ENCODE results near the gene MESD. TPM values are rescaled to one million over a fixed set of nuclear protein-coding genes. Genes with fewer than 3 reads are reported as not detected.

The MESD gene
- polyA plus RNA-seq, 1 experiment = 11.0 TPM

DNA sequence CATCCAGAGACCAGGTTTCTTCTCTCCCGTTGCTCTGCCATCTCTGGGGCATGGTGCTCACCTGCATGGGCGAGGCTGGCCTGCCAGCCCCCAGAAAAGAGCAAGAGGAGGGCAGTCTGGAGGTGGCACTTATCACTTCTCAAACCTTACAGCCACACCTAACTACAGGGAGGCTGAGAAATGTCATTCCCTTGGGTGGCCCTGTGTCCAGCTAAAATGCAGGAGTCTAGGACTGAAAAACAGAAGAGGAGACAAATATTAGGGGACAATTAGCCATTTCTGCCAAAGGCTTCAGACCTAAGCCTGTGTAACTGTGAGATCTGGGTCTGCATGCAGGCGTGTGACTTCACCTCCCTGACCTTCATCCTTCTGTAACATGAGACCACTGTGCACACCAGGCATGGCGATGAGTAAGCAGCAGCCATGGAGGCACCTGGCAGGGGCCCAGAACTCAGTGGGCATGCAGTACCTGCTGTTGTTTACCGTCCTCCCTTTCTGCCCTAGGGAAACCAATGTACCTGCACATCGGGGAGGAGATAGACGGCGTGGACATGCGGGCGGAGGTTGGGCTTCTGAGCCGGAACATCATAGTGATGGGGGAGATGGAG is 83.4 kb downstream of the MESD start:
- TF ChIP-seq, protein P1, sequence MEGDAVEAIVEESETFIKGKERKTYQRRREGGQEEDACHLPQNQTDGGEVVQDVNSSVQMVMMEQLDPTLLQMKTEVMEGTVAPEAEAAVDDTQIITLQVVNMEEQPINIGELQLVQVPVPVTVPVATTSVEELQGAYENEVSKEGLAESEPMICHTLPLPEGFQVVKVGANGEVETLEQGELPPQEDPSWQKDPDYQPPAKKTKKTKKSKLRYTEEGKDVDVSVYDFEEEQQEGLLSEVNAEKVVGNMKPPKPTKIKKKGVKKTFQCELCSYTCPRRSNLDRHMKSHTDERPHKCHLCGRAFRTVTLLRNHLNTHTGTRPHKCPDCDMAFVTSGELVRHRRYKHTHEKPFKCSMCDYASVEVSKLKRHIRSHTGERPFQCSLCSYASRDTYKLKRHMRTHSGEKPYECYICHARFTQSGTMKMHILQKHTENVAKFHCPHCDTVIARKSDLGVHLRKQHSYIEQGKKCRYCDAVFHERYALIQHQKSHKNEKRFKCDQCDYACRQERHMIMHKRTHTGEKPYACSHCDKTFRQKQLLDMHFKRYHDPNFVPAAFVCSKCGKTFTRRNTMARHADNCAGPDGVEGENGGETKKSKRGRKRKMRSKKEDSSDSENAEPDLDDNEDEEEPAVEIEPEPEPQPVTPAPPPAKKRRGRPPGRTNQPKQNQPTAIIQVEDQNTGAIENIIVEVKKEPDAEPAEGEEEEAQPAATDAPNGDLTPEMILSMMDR (IDR thresholded peaks at IDR 0.05; ENCODE audit: insufficient read depth, low read depth, low read length) = no peak
- POLR2A ChIA-PET = no interaction called here
- DNase-seq (ENCODE audit: low read depth) = no peak
- H3K27me3 ChIP-seq (ENCODE audit: control insufficient read depth, insufficient read depth, low read length) = no peaks in the 10 kb centered on the region
- CTCF ChIA-PET = no interaction called here
- no peak overlapping the region for H3K4me3 ChIP-seq (ENCODE audit: low read depth, low read length)
- H3K36me3 ChIP-seq (ENCODE audit: control insufficient read depth, insufficient read depth, low read length) = peaks cover 66% of the 10 kb centered on the region

DNA sequence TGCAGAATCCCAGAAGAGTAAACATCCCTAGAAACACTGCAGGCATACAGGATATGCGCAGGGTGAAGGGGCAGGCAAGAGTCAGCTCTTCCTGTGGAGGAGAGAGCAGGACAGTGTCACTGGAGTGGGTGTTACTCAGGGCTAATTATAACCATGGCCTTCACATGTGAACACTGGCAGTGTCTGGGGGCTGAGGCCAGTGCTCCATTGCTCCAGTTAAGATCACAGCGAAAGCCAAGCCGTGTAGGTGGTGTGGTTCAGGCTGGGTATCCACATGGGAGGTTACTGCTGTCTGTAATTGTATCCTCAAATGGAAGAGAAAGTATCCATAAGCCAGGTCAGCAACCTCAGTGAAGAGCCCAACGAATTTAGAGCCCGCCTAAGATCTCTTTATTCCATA is 84.6 kb downstream of the MESD start:
- Histone ChIP-seq H3K36me3 (ENCODE audit: control insufficient read depth, insufficient read depth, low read length) (peaks cover 61% of the 10 kb centered on the region), H3K27me3 (ENCODE audit: control insufficient read depth, insufficient read depth, low read length) (no peaks in the 10 kb centered on the region), H3K4me3 (ENCODE audit: low read depth, low read length) (no peak overlapping the region)
- DNase-seq (ENCODE audit: low read depth) = no peak
- ChIA-PET CTCF (no interaction called here), POLR2A (no interaction called here)
- TF ChIP-seq, protein P1 (IDR thresholded peaks at IDR 0.05; ENCODE audit: insufficient read depth, low read depth, low read length) = no peak

DNA sequence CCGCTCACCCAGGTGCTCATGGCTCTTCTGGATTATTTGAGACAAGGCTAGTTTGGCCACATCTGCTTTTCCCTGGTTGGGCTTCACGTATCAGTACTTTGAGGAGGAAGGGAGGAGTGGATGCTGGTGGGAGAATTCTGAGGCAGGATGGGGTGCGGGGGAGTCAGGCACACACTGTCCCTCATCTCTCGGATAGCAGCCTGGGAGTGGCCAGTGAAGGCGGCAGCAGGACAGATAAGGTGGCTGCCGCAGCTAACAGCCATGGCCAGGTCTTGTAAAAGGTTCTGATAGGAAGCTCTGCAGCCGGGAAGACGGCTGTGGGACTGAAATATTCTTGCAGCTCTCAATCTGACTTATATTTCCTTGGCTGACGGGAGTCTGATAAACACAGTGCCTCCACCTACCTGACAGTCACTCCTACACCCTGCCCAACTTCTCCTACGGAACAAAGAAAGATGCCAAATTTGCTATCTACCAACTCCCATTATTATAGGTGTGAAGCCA is 87.3 kb downstream of the MESD start:
- ChIA-PET POLR2A (no interaction called here), CTCF (interaction anchor here (0.6 to 1.3 kb wide), 2 partner anchors 30 to 105 kb away, joined by 3 read pairs; no protein-coding TSS in a partner anchor)
- H3K27me3 ChIP-seq (ENCODE audit: control insufficient read depth, insufficient read depth, low read length) = no peaks in the 10 kb centered on the region
- H3K4me3 ChIP-seq (ENCODE audit: low read depth, low read length) = no peak overlapping the region
- TF ChIP-seq, protein P1 (IDR thresholded peaks at IDR 0.05; ENCODE audit: insufficient read depth, low read depth, low read length) = no peak
- no peak for DNase-seq (ENCODE audit: low read depth)
- peaks cover 64% of the 10 kb centered on the region for H3K36me3 ChIP-seq (ENCODE audit: control insufficient read depth, insufficient read depth, low read length)

DNA sequence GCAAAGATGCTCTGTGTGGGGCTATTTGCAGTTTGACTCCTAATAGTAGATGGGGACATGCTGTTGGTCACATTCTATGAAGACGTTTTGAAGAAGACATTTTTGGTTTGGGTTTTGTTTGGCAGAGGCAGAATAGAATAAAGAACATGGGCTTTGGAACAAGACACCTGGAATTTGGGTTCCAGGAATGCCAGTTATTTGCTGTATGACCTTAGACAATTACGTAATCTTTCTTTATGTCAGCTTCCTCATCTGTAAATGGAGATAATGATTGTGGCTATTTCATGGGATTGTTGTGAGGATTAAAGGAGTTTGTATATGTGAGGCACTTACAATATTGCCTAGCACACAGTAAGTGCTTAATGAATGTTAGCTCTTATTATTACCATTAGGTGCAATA is 91.6 kb downstream of the MESD start:
- ChIA-PET POLR2A (no interaction called here), CTCF (no interaction called here)
- no peaks in the 10 kb centered on the region for H3K27me3 ChIP-seq (ENCODE audit: control insufficient read depth, insufficient read depth, low read length)
- peaks cover 64% of the 10 kb centered on the region for H3K36me3 ChIP-seq (ENCODE audit: control insufficient read depth, insufficient read depth, low read length)
- H3K4me3 ChIP-seq (ENCODE audit: low read depth, low read length) = no peak overlapping the region
- TF ChIP-seq, protein P1 (IDR thresholded peaks at IDR 0.05; ENCODE audit: insufficient read depth, low read depth, low read length) = no peak
- no peak for DNase-seq (ENCODE audit: low read depth)

Small RNA genes within 50 kb of the gene (small RNA-seq; reads per million reads assigned to genes)
- gene MIR4514 (ENCODE audit: insufficient read length, low read depth, low replicate concordance) = not detected

Other genes with a start within 250 kb of the MESD start
- gene CEMIP, start 210.4 kb downstream of the MESD start, polyA plus RNA-seq (2011; rRNA removed) = 497 and 725 TPM in 2 replicates
- 3.9 and 5.2 TPM in 2 replicates for gene TLNRD1, start 11.1 kb upstream of the MESD start, polyA plus RNA-seq (2011; rRNA removed)
- gene CFAP161, start 144.5 kb upstream of the MESD start, polyA plus RNA-seq (2011; rRNA removed) = not detected in 2 replicates
- 0.01 and 0.06 TPM in 2 replicates for gene IL16, start 207.1 kb upstream of the MESD start, polyA plus RNA-seq (2011; rRNA removed)

Data from BJ (cell line).